Activated T-cell treated with anti-CD3 and anti-CD28 coated beads, Interleukin-2, amount 50 U/mL, for 48 hours (primary cell): ENCODE measurements around the gene CHTOP.
"Not testable (repeated sequence)": the region's sequence is repeated elsewhere in the genome, so short reads cannot be mapped to it uniquely, and the experiment has no call there.

Experiments used
- DNase-seq, 2 experiments: peaks; one replicate each; pipeline ENCODE4 v3.0.0-alpha.2; 2020

Gene CHTOP

GRCh38 chr1:153667439-153667838, 33.6 kb downstream of the CHTOP start:
- DNase-seq: no peak

DNA sequence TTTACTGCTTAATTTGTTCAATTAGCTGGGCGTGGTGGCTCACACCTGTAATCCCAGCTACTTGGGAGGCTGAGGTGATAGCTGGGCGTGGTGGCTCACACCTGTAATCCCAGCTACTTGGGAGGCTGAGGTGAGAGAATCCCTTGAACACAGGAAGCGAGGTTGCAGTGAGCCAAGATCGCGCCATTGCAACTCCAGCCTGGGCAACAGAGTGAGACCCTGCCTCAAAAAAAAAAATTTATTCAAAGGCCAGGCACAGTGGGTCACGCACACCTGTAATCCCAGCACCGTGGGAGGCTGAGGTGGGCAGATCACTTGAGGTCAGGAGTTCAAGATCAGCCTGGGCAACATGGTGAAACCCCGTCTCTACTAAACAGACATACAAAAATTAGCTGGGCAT, 34.8 kb downstream of the CHTOP start:
- DNase-seq: not testable (repeated sequence)

DNA sequence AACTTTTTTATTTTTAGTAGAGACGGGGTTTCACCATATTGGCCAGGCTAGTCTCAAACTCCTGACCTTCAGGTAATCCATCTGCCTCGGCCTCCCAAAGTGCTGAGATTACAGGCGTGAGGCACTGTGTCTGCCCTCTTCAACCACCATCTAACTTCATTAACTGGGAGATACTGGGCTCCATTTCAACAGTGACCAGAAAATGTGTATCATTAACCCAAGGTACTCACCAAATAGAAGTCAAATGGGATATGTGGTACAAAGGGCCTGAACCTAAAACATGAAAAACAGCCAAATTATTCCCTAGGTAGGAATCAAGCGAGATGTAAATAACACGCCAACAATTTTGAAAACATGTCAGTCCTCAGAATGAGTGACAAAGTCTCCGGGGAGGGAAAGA, 35.7 kb downstream of the CHTOP start:
- no peak for DNase-seq

DNA sequence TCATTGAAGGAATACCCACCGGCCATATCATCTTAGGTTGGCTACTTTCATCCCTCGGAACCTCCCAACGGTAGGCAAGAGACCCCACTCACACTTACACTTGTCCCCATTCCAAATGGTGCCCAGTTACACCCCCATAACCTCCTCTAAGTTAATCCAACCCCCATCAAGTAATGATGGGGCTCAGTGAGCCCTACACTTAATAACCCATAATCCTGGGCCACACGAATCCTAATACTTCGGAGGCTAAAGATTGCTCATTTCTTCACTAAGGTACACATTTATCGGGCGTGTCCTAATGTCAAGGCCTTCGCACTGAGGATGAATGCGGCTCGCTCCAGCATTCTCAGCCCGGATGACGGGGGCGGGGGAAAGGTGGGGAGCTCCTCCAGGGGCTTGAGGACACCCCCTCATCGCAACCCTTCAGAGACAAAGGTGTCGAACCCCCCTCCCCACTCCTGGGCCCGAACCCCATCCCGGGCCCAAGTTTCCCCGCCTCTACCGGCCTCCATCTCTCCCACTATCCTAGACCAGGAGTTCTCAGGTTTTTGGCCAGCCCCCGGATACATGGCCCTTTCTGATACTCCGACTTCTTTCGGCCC, 36.5 kb downstream of the CHTOP start:
- no peak for DNase-seq

GRCh38 chr1:153670859-153671627, 37.2 kb downstream of the CHTOP start, which contains the start of gene ILF2:
TSS of gene ILF2 (minus strand) at chr1:153670993. CDS start at chr1:153670922, 71 bp downstream.
- peak; percentile 94 to 96 for DNase-seq

- peak; percentile 77 to 81 for DNase-seq
These were observed 37.9 kb downstream of the CHTOP start for GRCh38 chr1:153671628-153672353.

DNA sequence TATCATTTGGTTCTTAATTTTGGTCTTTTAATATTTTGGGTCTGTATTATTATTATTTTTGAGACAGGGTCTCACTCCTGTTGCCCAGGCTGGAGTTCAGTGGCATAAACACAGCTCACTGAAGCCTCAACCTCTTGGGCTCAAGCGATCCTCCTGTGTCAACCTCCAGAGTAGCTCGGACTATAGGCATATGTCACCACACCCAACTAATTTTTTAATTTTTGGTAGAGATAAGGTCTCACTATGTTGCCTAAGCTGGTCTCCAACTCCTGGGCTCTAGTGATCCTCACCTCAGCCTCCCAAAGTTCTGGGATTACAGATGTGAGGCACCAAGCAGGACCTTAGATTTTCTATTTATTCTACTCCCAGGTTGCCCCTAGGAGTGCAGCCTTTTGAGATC, 39.6 kb downstream of the CHTOP start:
- no peak for DNase-seq

DNA sequence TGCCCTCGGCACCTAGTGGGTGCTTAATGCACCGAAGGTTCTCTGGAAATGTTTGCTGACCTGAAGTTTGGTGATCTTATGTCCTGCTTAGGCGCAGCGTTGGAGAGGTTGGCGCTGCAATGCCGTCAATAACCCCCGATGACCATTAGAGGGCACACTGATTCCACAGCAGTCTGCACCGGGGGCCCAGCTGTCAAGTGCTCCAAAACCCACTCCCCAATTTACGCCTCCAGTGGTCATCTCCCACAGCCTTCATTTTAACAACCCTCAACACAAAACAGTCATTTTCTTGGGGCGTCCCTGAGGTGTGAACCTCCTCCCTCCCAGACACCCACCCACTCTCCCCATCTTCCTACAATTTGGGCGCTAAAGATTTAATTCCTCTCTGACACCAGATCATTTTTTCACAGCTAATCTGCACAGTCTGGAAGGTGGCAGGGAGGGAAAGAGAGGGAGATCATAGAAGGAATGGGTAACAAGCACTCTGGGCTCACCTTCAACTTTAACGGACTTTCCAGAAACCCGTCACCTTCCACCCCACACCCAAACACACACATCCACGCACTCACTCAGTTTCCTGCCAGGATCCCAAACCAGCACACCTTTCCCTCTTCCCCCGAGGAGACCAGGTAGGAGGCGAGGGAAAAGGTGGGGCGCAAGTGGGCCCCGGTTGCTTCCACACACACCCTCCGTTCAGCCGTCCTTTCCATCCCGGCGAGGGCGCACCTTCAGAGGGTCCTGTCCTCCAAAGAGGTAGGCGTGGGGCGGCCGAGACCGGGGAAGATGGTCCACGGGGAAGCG, 44.1 kb downstream of the CHTOP start:
- DNase-seq: peak; percentile 69 to 73

- DNase-seq: peak; percentile 38 to 52
These were observed 44.9 kb downstream of the CHTOP start, which contains the start of gene NPR1 for GRCh38 chr1:153678519-153679336. TSS of gene NPR1 (plus strand) at chr1:153678688. CDS start at chr1:153679109, 421 bp downstream.

DNA sequence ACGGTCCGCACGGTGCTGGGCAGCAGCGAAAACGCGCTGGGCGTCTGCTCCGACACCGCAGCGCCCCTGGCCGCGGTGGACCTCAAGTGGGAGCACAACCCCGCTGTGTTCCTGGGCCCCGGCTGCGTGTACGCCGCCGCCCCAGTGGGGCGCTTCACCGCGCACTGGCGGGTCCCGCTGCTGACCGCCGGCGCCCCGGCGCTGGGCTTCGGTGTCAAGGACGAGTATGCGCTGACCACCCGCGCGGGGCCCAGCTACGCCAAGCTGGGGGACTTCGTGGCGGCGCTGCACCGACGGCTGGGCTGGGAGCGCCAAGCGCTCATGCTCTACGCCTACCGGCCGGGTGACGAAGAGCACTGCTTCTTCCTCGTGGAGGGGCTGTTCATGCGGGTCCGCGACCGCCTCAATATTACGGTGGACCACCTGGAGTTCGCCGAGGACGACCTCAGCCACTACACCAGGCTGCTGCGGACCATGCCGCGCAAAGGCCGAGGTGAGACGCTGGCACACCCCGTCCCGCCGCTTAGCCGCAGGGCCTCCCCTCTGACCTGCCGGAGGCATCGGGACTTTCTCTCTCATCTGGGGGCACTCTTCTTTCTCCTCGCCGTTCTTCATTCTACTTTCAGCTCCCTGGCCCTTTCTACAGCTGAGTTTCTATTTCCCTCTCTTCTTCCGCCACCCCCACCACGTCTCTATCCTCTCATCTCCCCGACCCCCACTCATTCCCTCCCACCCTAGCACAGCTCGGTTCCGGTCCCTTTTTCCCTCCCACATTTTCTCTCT, 45.7 kb downstream of the CHTOP start:
- peak; percentile 44 to 47 for DNase-seq

DNA sequence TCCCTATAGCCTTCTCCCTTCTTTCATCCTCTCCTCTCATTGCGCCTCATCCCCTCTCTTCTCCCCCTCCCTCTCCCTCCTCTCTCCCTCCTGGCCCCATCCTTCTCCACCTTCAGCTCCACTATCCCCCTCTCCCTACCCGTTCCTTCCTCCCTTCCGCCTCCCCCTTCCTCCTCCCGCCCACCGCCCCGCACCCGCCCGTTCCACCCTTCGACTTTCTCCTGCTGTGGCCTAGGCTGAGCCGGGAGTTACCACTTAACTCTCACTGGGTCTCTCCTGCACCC, 46.2 kb downstream of the CHTOP start:
- no peak for DNase-seq

- no peak for DNase-seq
These were observed 48.9 kb downstream of the CHTOP start for GRCh38 chr1:153682730-153683129.

DNA sequence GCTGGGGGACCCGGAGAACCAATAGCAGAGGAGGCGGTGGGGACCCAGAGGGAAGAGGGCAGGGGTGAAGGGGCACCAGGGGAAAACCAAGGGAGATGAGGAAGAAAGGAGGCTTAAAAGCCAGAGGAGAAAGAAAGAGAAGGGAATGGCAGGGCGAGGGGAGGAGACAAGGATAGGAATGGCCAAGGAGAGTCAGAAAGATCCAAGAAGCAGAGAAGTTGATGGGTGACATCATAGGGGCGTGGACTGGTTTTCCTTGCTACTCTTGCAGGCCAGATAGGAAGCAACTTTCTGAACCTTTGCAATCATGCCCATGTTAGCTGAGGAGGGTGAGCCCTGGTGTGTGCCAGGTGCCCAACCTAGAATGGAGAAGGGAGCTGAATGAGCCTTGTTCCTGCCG, 50.0 kb downstream of the CHTOP start:
- DNase-seq: no peak

- no peak for DNase-seq
These were observed 51.0 kb downstream of the CHTOP start for GRCh38 chr1:153684892-153685291.

- no peak for DNase-seq
These were observed 51.9 kb downstream of the CHTOP start for GRCh38 chr1:153685544-153686340.

DNA sequence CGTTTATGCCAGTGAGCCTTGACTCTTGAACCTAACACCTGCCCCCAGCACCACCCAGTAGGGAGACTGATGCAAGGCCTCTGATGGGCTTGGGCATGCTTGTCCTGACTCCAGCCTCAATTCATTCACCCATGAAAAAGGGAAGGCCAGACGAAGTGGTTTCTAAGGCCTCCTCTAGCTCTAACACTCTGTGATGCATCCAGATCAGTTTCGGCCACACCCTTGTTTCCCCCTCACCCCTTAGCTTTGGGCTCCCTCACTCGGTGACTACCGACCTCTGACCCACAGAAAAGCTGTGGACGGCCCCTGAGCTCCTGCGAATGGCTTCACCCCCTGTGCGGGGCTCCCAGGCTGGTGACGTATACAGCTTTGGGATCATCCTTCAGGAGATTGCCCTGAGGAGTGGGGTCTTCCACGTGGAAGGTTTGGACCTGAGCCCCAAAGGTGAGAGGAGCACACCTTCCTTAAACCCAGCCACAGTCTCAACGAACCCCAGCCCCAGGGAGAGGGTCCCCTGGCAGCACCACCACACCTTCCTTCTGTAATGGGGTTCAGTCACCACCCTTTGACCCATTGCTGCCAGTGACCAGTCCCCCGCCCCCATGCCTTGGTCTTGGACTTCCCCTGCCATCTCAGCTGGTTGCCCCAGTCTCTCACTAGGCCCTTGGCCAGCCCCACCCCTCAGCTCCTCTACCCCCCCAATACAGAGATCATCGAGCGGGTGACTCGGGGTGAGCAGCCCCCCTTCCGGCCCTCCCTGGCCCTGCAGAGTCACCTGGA, 53.7 kb downstream of the CHTOP start:
- no peak for DNase-seq

GRCh38 chr1:153688276-153688675, 54.4 kb downstream of the CHTOP start:
- no peak for DNase-seq

- DNase-seq: no peak
These were observed 55.0 kb downstream of the CHTOP start for GRCh38 chr1:153688736-153689328.

DNA sequence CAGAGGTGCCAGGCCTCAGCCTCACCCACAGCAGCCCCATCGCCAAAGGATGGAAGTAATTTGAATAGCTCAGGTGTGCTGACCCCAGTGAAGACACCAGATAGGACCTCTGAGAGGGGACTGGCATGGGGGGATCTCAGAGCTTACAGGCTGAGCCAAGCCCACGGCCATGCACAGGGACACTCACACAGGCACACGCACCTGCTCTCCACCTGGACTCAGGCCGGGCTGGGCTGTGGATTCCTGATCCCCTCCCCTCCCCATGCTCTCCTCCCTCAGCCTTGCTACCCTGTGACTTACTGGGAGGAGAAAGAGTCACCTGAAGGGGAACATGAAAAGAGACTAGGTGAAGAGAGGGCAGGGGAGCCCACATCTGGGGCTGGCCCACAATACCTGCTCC, 59.6 kb downstream of the CHTOP start:
- DNase-seq: no peak
